WTC11 (cell line): ENCODE data around the gene LRRTM3. TPM values are rescaled to one million over a fixed set of nuclear protein-coding genes. Genes with fewer than 3 reads are reported as not detected.

Experiments used
- ATAC-seq: fragments of 200-7000 bp; cut with Tn5 transposase; 2 replicates; pipeline ENCODE4 v1.10.0; 2021; ENCODE audit warnings: mild to moderate bottlenecking, moderate library complexity
- CTCF ChIA-PET: fragments of 300-600 bp; sonication (Branson Sonifier 250); formaldehyde crosslinking; loops from one replicate; lab custom pipeline; 2021; ENCODE audit warnings: antibody characterized with exemption; lab: Charles Lee
- POLR2A ChIA-PET: fragments of 350-600 bp; sonication (Branson Sonifier 250); formaldehyde crosslinking; loops from one replicate; lab custom pipeline; 2021; ENCODE audit warnings: antibody characterized with exemption; lab: Charles Lee
- DNase-seq: peaks from one replicate; pipeline ENCODE4 v3.0.0; 2021; ENCODE audit warnings: low spot score
- H3K27ac Mint-ChIP-seq: 2 replicates; pipeline ENCODE4 v1.8.0; 2021; ENCODE audit warnings: mixed read lengths
- H3K27me3 Mint-ChIP-seq: 2 replicates; pipeline ENCODE4 v1.8.0; 2021; ENCODE audit warnings: low read depth, mild to moderate bottlenecking, moderate library complexity, mixed read lengths
- H3K36me3 Mint-ChIP-seq: 2 replicates; pipeline ENCODE4 v1.8.0; 2021; ENCODE audit warnings: mixed read lengths
- H3K4me1 Mint-ChIP-seq: 2 replicates; pipeline ENCODE4 v1.8.0; 2022; ENCODE audit warnings: mixed read lengths
- H3K4me3 Mint-ChIP-seq: 2 replicates; pipeline ENCODE4 v1.8.0; 2021; ENCODE audit warnings: mild to moderate bottlenecking, moderate library complexity, mixed read lengths
- H3K9me3 Mint-ChIP-seq: 2 replicates; pipeline ENCODE4 v1.8.0; 2021; ENCODE audit warnings: mixed read lengths
- ARID4B ChIP-seq: sonication (generic); formaldehyde crosslinking; IDR thresholded peaks from 2 replicates; pipeline ENCODE4 v1.8.0; 2023; ENCODE audit warnings: missing genetic modification reagents, mild to moderate bottlenecking, borderline replicate concordance
- CREM ChIP-seq: sonication (generic); formaldehyde crosslinking; IDR thresholded peaks from 2 replicates; pipeline ENCODE4 v1.8.1; 2022; ENCODE audit warnings: mild to moderate bottlenecking, missing genetic modification reagents, moderate library complexity
- ELF4 ChIP-seq: sonication (generic); formaldehyde crosslinking; IDR thresholded peaks from 2 replicates; pipeline ENCODE4 v1.8.1; 2022; ENCODE audit warnings: low read depth, mild to moderate bottlenecking, moderate library complexity, missing genetic modification reagents
- EMX1 ChIP-seq: fragments of 250-450 bp; sonication (Bioruptor Pico); IDR thresholded peaks from 2 replicates; pipeline ENCODE4 v1.8.0; 2021; ENCODE audit warnings: mild to moderate bottlenecking
- FOXK1 ChIP-seq: sonication (generic); formaldehyde crosslinking; IDR thresholded peaks from 2 replicates; pipeline ENCODE4 v1.8.0; 2022; ENCODE audit warnings: mild to moderate bottlenecking, moderate library complexity, missing genetic modification reagents
- IRF1 ChIP-seq: sonication (generic); formaldehyde crosslinking; IDR thresholded peaks from 2 replicates; pipeline ENCODE4 v1.8.0; 2023; ENCODE audit warnings: missing genetic modification reagents
- KAT7 ChIP-seq: sonication (generic); formaldehyde crosslinking; IDR thresholded peaks from 2 replicates; pipeline ENCODE4 v1.8.1; 2023; ENCODE audit warnings: missing genetic modification reagents, mild to moderate bottlenecking, borderline replicate concordance
- NR1H2 ChIP-seq: sonication (generic); formaldehyde crosslinking; IDR thresholded peaks from 2 replicates; pipeline ENCODE4 v1.9.0; 2021; ENCODE audit warnings: mild to moderate bottlenecking, moderate library complexity, missing genetic modification reagents
- NR2C2 ChIP-seq: sonication (generic); formaldehyde crosslinking; IDR thresholded peaks from 2 replicates; pipeline ENCODE4 v1.8.0; 2022; ENCODE audit warnings: mild to moderate bottlenecking, missing genetic modification reagents
- NR3C1 ChIP-seq: sonication (generic); formaldehyde crosslinking; conservative IDR thresholded peaks from 2 replicates; pipeline ENCODE4 v1.8.1; 2023; ENCODE audit warnings: low read depth, mild to moderate bottlenecking, missing genetic modification reagents
- RORB ChIP-seq: fragments of 250-450 bp; sonication (Bioruptor Pico); IDR thresholded peaks from 2 replicates; pipeline ENCODE4 v1.9.0; 2021; ENCODE audit warnings: mild to moderate bottlenecking
- SMAD4 ChIP-seq: sonication (generic); formaldehyde crosslinking; IDR thresholded peaks from 2 replicates; pipeline ENCODE4 v1.8.0; 2022; ENCODE audit warnings: mild to moderate bottlenecking, missing genetic modification reagents
- ZBTB43 ChIP-seq: sonication (generic); formaldehyde crosslinking; IDR thresholded peaks from 2 replicates; pipeline ENCODE4 v1.8.1; 2023; ENCODE audit warnings: mild to moderate bottlenecking, missing genetic modification reagents
- ZNF281 ChIP-seq: sonication (generic); formaldehyde crosslinking; IDR thresholded peaks from 2 replicates; pipeline ENCODE4 v1.8.0; 2023; ENCODE audit warnings: mild to moderate bottlenecking, missing genetic modification reagents
- ZNF512 ChIP-seq: sonication (generic); formaldehyde crosslinking; IDR thresholded peaks from 2 replicates; pipeline ENCODE4 v1.8.1; 2022; ENCODE audit warnings: missing genetic modification reagents, borderline replicate concordance
- ZNF671 ChIP-seq: fragments of 250-450 bp; sonication (Bioruptor Pico); IDR thresholded peaks from 2 replicates; pipeline ENCODE4 v1.8.0; 2021; ENCODE audit warnings: mild to moderate bottlenecking
- total RNA-seq: library from RNA; stranded (reverse); gene quantifications from 3 replicates; pipeline ENCODE4 v1.2.3, GENCODE V29; 2021

LRRTM3 gene
- total RNA-seq, 1 experiment from 2014 or later = 0.52 TPM

- TF ChIP-seq ARID4B (CRISPR knock-in tag) (no peak), EMX1 (no peak), FOXK1 (CRISPR knock-in tag) (no peak), CREM (CRISPR knock-in tag) (no peak), IRF1 (no peak), NR2C2 (CRISPR knock-in tag) (no peak), ZBTB43 (CRISPR knock-in tag) (no peak), NR1H2 (no peak)
These were observed 26.1 kb downstream of the LRRTM3 start (continued) for GRCh38 chr10:66951896-66952295.

GRCh38 chr10:66958466-66958865 lies 32.6 kb downstream of the LRRTM3 start:
- ATAC-seq (no peak), DNase-seq (no peak)
- Mint-ChIP-seq H3K27me3 (no peaks in the 10 kb centered on the region), H3K36me3 (peaks cover 3% of the 10 kb centered on the region; the same call in 1 of the 2 replicates), H3K4me3 (no peak overlapping the region), H3K4me1 (no peaks in the 10 kb centered on the region; the same call in 1 of the 2 replicates), H3K9me3 (peaks cover 5% of the 10 kb centered on the region; the same call in 1 of the 2 replicates), H3K27ac (no peak overlapping the region)
- TF ChIP-seq NR3C1 (CRISPR knock-in tag) (no peak), ZNF671 (CRISPR knock-in tag) (no peak), ZNF512 (no peak), SMAD4 (CRISPR knock-in tag) (no peak), ELF4 (no peak), RORB (CRISPR knock-in tag) (no peak), ZNF281 (CRISPR knock-in tag) (no peak), KAT7 (CRISPR knock-in tag) (no peak)
- ChIA-PET CTCF (interaction anchor here (1.0 kb wide), 1 partner anchor 348 kb away, joined by 3 read pairs; no protein-coding TSS in a partner anchor), POLR2A (no interaction called here)
